Ectodermal cell (in vitro differentiated cells): Measurements from ENCODE around the gene P3H2.

Experiments
- H3K27ac ChIP-seq: 2 replicates; pipeline ENCODE4 v1.7.0; 2013; ENCODE audit warnings: mild to moderate bottlenecking, low read depth, low read length; ENCODE audit not compliant: insufficient read depth, poor library complexity, severe bottlenecking
- H3K27me3 ChIP-seq: 2 replicates; pipeline ENCODE4 v1.7.0; 2013; ENCODE audit warnings: mild to moderate bottlenecking, low read length; ENCODE audit not compliant: insufficient read depth, control insufficient read depth, poor library complexity, severe bottlenecking
- H3K36me3 ChIP-seq: one replicate; pipeline ENCODE4 v1.7.0; 2013; ENCODE audit warnings: low read length; ENCODE audit not compliant: control insufficient read depth, insufficient read depth
- H3K4me1 ChIP-seq: one replicate; pipeline ENCODE4 v1.7.0; 2013; ENCODE audit warnings: low read length; ENCODE audit not compliant: control insufficient read depth, insufficient read depth
- H3K4me3 ChIP-seq: 2 replicates; pipeline ENCODE4 v1.7.0; 2013; ENCODE audit warnings: low read depth, low read length, control low read depth; ENCODE audit not compliant: insufficient read depth
- H3K9me3 ChIP-seq: 2 replicates; pipeline ENCODE4 v1.7.0; 2013; ENCODE audit warnings: mild to moderate bottlenecking, low read length, moderate library complexity; ENCODE audit not compliant: control insufficient read depth
- WGBS, 2 experiments: methylation state at CpG; one replicate each; pipeline ENCODE4 v1.1.7; 2013; ENCODE audit warnings: missing lambda C conversion rate in 2 of 2; 5-methylcytosine and 5-hydroxymethylcytosine counted together

Gene P3H2

GRCh38 chr3:190109441-190109840 lies 11.3 kb downstream of the P3H2 start:
- no peak overlapping the region for H3K27ac ChIP-seq
- no peaks in the 10 kb centered on the region for H3K9me3 ChIP-seq
- H3K27me3 ChIP-seq = no peaks in the 10 kb centered on the region

GRCh38 chr3:190108804-190109203 lies 11.9 kb downstream of the P3H2 start:
- no peaks in the 10 kb centered on the region for H3K9me3 ChIP-seq
- 85 to 91% methylated on average over 6 of the region's 6 CpGs for WGBS, 2 experiments
- H3K27ac ChIP-seq = no peak overlapping the region
- no peaks in the 10 kb centered on the region for H3K27me3 ChIP-seq
- peaks cover 4% of the 10 kb centered on the region for H3K4me1 ChIP-seq
- H3K4me3 ChIP-seq = no peak overlapping the region
- H3K36me3 ChIP-seq = no peaks in the 10 kb centered on the region

More at GRCh38 chr3:190109441-190109840, 11.3 kb downstream of the P3H2 start:
- peaks cover 4% of the 10 kb centered on the region for H3K4me1 ChIP-seq
- no peak overlapping the region for H3K4me3 ChIP-seq
- no peaks in the 10 kb centered on the region for H3K36me3 ChIP-seq

GRCh38 chr3:190105876-190106275 lies 14.8 kb downstream of the P3H2 start:
- WGBS, 2 experiments = 85 to 100% methylated on average over 1 of the region's 1 CpG
- Histone ChIP-seq H3K36me3 (no peaks in the 10 kb centered on the region), H3K4me3 (no peak overlapping the region), H3K27ac (no peak overlapping the region), H3K9me3 (no peaks in the 10 kb centered on the region), H3K27me3 (no peaks in the 10 kb centered on the region), H3K4me1 (peaks cover 12% of the 10 kb centered on the region)

GRCh38 chr3:190101320-190102011 lies 19.2 kb downstream of the P3H2 start:
- Histone ChIP-seq H3K27ac (no peak overlapping the region), H3K9me3 (no peaks in the 10 kb centered on the region), H3K36me3 (no peaks in the 10 kb centered on the region), H3K4me1 (peaks cover 25% of the 10 kb centered on the region), H3K27me3 (no peaks in the 10 kb centered on the region), H3K4me3 (no peak overlapping the region)
- WGBS, 2 experiments = 70 to 77% methylated on average over 7 of the region's 8 CpGs

GRCh38 chr3:190099099-190099498 lies 21.6 kb downstream of the P3H2 start:
- Histone ChIP-seq H3K9me3 (no peaks in the 10 kb centered on the region), H3K4me3 (no peak overlapping the region), H3K27ac (no peak overlapping the region), H3K27me3 (no peaks in the 10 kb centered on the region), H3K36me3 (no peaks in the 10 kb centered on the region), H3K4me1 (peaks cover 25% of the 10 kb centered on the region)
- 98 to 100% methylated on average over 3 to 6 of the region's 6 CpGs for WGBS, 2 experiments

GRCh38 chr3:190097617-190098016 lies 23.1 kb downstream of the P3H2 start:
- peaks cover 23% of the 10 kb centered on the region for H3K4me1 ChIP-seq
- H3K27me3 ChIP-seq = no peaks in the 10 kb centered on the region
- H3K9me3 ChIP-seq = no peaks in the 10 kb centered on the region
- no peak overlapping the region for H3K4me3 ChIP-seq
- WGBS, 2 experiments = 80 to 90% methylated on average over 2 to 3 of the region's 3 CpGs
- H3K36me3 ChIP-seq = no peaks in the 10 kb centered on the region
- H3K27ac ChIP-seq = no peak overlapping the region

- H3K4me1 ChIP-seq = peaks cover 17% of the 10 kb centered on the region
- no peak overlapping the region for H3K27ac ChIP-seq
- no peaks in the 10 kb centered on the region for H3K36me3 ChIP-seq
- H3K4me3 ChIP-seq = no peak overlapping the region
- no peaks in the 10 kb centered on the region for H3K27me3 ChIP-seq
- 86 to 94% methylated on average over 3 to 4 of the region's 4 CpGs for WGBS, 2 experiments
- no peaks in the 10 kb centered on the region for H3K9me3 ChIP-seq
Measured at GRCh38 chr3:190097025-190097424, 23.7 kb downstream of the P3H2 start.

GRCh38 chr3:190096345-190096744 lies 24.4 kb downstream of the P3H2 start:
- WGBS, 2 experiments = 93 to 96% methylated on average over 4 of the region's 4 CpGs
- H3K36me3 ChIP-seq = no peaks in the 10 kb centered on the region

GRCh38 chr3:190094160-190094718 lies 26.5 kb downstream of the P3H2 start:
- Histone ChIP-seq H3K4me3 (no peak overlapping the region), H3K9me3 (no peaks in the 10 kb centered on the region), H3K27me3 (no peaks in the 10 kb centered on the region), H3K36me3 (no peaks in the 10 kb centered on the region), H3K4me1 (peaks cover 14% of the 10 kb centered on the region), H3K27ac (no peak overlapping the region)
- 91% methylated on average over 1 of the region's 1 CpG for WGBS, 2 experiments

More at GRCh38 chr3:190096345-190096744, 24.4 kb downstream of the P3H2 start:
- no peaks in the 10 kb centered on the region for H3K27me3 ChIP-seq
- no peak overlapping the region for H3K27ac ChIP-seq
- H3K4me3 ChIP-seq = no peak overlapping the region
- no peaks in the 10 kb centered on the region for H3K9me3 ChIP-seq
- peaks cover 14% of the 10 kb centered on the region for H3K4me1 ChIP-seq

GRCh38 chr3:190092250-190092649 lies 28.4 kb downstream of the P3H2 start:
- Histone ChIP-seq H3K9me3 (no peaks in the 10 kb centered on the region), H3K4me3 (no peak overlapping the region), H3K4me1 (no peaks in the 10 kb centered on the region), H3K36me3 (no peaks in the 10 kb centered on the region), H3K27ac (no peak overlapping the region), H3K27me3 (no peaks in the 10 kb centered on the region)
- WGBS, 2 experiments = 81 to 95% methylated on average over 2 of the region's 2 CpGs
